ENCODE measurements around the gene TEX35.

Gene TEX35

DNA sequence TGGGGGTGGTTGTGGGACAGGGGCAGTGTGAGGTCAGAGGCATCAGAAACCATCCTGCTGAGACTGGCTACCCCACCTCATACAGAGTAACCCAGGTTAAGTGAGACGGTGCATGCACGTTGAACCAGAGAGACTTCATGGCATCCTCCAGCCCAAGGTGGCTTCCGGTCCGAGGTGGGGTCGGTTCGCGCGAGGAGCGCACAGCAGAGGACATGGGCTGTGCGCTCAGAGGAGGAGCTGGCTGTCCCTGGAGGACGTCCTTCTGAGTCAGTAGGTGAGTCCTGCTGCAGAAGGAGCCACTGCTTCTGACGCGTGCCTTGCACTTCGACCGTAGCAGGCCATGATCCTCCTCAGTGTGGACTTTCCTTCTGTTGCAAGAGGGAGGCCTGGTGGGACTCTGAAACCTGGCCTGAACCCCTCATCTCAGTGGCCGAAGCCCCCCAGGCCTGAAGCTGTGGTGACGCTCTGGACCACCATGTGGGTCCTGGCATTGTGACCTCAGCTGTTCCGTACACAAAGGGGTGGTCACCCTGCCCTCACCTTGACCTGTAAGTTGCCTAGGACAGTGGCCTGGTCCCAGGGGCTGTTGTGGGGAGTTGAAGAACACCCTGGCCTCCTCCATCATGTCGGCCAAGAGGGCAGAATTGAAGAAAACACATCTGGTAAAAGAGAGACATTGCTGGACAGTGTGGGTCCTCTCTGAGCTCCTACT is at the start of gene TEX35:
TSS of gene TEX35 (plus strand) at position 544 of the 712 bp plus-strand sequence. CDS start at position 624, 80 bp downstream.
- DNase-seq (ENCODE audit: low read depth in 4 of 4, low spot score in 1 of 4), result no peak

DNA sequence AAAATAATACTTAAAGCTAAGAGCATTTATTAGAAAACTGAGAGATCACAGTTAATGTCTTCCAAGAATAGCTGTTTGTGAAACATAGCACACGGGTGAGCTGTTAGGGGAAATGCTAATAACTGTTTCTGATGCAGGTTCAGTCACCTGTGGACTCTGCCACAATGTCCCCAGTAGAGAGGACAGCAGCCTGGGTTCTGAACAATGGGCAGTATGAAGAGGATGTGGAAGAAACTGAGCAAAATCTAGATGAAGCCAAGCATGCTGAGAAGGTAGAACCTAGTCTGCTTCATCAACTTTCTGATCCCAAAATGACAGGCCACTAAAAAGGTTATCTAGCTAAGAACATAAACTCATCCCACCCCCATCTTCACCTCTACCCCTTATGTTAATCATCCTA is 48.8 kb upstream of the TEX35 start:
- DNase-seq (ENCODE audit: low read depth in 4 of 4, low spot score in 1 of 4), result no peak

DNA sequence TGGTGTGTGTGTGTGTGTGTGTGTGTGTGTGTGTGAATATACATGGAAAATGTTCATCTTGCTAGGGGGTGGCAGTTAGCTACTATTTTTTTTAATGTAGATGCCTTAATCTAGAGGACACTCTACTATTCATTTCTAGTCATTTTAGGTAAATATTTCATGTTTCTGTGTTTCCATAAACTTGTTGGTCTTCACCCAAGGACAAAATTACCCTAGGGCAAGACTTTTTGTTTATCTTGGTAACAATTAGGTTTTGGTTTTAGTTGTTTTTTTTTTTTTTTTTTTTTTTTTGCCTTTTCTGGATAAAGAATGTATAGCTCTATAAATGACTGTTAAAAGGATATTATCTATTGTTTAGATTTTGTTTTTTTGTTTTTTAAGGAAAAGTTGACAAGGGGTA is 48.3 kb upstream of the TEX35 start:
- no peak for DNase-seq (ENCODE audit: low read depth in 4 of 4, low spot score in 1 of 4)

DNA sequence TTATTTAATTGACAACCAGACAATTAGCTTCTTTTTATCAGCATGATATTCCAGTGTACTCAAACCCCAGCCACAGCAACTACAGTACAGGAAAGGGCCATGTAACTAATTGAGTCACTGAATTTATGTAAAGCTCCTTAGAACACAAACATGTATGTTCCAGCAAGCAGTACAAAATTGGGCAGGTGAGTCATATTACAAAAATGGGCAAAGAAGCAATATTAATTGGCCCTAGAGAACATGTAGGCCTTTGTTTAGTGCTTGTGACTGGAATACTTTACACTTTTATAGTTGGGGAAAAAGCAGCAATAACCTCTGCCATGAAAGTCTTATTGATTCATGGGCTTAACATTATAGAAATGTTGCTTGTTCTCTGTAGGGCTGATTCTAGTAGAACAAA is 47.9 kb upstream of the TEX35 start:
- DNase-seq (ENCODE audit: low read depth in 4 of 4, low spot score in 1 of 4), result no peak

DNA sequence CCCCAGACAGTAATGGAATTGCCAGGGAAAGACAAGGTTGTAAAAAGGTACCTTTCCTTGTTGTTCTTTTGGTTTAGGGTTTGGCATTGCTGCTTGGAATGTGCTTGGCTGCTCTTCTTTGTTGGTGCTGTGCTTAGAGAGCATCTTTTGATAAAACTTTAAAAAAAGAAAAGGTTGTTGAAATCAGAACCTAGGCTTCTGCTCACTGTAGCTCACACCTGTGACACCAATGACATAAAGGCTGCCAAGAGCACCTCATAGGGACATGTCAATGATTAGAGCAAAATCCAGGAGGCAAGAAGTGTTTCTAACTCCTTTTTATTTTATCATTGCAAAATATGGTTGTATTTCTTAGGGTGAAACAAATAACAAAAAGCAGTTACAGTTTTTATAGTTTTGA is 45.1 kb upstream of the TEX35 start:
- no peak for DNase-seq (ENCODE audit: low read depth in 4 of 4, low spot score in 1 of 4)

DNA sequence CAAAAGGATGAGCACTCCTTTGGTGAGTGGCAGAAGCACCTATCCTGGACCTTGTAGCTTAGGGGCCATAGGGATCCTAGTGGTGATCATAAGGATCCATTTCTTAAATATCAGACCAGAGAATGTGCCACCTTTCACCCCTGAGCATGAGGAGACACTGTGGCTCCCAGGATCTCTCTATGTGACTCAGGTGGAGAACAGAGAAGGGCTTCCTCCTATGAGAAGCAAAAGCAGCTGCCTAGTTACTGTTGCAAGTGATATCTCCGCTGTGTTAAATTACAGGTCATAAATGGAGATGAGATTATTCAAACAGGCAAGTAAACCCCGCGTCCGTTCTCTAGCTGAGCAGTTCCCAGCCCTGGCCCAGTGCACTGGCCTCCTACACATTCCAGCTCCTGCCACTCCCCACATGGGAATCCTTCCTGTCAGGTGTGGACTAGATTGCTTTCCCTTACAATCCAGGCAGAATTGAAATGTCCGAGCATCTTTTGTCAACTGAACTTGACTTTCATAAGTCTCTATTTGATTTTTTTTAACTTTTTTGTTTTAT is 42.4 kb upstream of the TEX35 start:
- DNase-seq (ENCODE audit: low read depth in 4 of 4, low spot score in 1 of 4), result no peak

DNA sequence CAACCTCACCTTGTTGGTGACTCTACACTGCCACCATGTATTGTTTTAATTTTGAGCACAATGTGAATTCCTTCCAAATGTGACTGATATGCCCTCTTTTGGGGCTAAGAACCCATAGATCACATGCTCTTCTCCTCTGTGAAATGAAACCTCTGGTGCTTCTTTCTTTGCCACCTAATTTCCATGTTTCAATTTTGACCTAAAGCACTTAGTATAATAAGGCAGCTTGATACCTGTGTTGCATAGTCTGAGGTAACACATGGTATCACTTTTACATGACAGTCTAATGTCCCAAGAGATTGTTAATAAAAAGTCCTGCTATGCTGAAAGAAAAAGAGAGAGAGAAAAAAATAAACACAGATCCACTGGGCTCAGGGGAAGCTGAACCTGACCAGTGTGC is 40.4 kb upstream of the TEX35 start:
- no peak for DNase-seq (ENCODE audit: low read depth in 4 of 4, low spot score in 1 of 4)

DNA sequence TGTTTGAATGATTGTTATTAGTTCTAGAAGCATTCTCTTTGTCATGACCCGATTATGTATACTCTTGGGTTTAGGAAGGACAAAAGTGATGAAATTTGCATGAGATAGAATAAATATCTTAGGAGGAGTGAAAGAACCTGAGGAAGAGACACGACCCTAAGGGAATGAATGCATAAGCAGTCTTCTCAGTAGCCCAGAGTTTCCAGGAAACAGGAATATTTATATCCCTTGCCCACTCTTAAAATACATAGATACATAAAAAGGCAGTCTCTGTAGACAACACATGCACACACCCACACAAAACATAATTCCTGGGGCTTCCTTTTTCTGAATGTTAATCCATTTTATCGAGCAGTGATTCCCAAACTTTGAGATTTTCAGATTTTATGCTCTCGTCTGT is 35.5 kb upstream of the TEX35 start:
- DNase-seq (ENCODE audit: low read depth in 4 of 4, low spot score in 1 of 4), result no peak

DNA sequence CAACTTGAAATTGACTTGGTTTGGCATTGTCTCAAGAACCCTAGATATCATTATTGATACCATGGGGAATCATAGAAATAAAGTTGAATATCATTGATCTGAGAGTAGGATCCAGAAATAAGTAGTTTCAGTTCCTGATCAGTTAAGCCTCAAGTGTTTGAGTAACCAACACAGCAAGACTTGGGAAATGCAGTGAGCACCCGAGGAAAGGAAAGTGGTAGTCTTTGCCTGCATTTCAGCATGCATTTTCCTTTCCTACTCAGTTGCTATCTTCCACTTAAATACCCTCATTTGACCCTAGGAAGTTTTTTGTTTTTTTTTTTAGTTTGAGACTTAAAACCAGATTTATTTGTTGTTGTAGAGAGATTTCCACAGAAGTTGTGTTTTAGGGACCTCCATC is 35.1 kb upstream of the TEX35 start:
- DNase-seq (ENCODE audit: low read depth in 4 of 4, low spot score in 1 of 4), result no peak

DNA sequence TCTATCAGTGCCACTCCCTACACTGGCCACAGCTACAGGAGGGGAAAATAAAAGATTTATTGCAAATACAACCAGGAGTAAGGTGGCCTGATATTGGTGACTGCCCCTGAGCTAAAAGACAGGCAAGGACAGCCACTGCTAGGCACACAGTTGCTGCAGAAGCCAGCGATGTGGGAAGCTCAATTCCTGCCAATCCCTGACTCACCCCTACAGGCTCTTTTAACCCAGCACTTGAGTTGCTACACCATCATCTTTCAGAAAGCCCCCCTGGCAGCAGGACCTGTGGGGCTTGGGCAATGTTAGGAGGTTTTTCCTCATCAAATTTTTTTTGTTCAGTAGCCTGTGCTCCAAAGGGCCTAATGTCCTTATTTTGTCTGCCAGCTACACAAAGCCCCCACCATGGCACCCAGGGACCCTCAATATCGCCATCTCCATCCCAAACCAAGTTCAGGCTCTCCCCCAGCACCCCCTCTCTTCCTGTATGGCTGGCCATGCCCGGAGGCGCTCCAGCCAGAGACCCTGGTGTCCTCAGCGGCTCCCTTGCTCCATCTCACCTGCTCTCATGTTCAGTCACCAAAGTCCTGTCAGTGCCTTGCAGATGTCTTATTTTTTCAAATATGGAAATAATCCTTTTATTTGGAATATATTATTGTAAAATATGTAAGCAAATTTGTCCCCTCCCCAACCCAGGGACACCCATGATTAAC is 29.5 kb upstream of the TEX35 start:
- DNase-seq (ENCODE audit: low read depth in 4 of 4, low spot score in 1 of 4), result no peak

DNA sequence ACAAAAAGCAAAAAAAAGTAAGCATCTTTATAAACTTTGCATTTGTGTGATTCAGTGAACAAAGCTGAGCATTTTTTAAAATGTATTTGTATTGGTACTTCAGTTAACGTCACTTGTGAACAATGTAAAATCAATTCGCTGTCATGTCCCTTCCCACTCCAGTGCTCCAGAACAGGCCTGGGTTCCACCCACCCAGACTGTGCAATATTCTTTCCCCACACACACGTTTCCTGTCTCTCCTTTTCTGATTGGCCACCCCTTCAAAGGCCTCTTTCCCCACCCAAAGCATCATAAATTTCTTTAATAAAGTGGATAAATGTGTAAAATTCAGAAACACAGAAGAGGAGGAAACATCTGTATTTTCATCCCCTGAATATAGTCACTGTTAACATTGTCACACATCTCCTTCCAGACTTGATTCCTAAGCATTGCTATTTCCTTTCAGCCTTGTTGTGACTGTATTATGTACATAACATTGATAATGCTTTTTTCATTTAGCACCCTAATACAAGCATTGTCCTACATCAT is 28.1 kb upstream of the TEX35 start:
- DNase-seq (ENCODE audit: low read depth in 4 of 4, low spot score in 1 of 4), result no peak

DNA sequence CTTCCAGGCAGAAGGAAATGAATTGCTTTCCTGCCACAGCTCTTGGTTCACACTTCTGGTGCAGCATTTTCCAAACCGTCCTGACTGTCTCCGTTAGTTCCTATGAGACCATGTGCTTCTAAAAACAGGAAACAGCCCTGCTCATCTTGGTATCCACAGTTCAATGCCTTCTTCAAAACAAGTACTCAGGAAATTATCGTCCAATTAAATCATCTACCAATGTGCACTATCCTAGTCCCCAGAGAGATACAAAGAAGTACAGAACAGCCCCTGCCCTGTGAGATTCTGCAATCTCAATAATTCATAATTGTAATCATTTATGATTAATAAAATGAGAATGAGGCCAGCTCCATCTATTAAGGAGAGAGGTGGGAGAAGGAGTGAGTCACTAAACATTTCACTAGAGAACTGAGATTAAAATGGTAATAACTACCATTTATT is 27.3 kb upstream of the TEX35 start:
- DNase-seq (ENCODE audit: low read depth in 4 of 4, low spot score in 1 of 4), result no peak

DNA sequence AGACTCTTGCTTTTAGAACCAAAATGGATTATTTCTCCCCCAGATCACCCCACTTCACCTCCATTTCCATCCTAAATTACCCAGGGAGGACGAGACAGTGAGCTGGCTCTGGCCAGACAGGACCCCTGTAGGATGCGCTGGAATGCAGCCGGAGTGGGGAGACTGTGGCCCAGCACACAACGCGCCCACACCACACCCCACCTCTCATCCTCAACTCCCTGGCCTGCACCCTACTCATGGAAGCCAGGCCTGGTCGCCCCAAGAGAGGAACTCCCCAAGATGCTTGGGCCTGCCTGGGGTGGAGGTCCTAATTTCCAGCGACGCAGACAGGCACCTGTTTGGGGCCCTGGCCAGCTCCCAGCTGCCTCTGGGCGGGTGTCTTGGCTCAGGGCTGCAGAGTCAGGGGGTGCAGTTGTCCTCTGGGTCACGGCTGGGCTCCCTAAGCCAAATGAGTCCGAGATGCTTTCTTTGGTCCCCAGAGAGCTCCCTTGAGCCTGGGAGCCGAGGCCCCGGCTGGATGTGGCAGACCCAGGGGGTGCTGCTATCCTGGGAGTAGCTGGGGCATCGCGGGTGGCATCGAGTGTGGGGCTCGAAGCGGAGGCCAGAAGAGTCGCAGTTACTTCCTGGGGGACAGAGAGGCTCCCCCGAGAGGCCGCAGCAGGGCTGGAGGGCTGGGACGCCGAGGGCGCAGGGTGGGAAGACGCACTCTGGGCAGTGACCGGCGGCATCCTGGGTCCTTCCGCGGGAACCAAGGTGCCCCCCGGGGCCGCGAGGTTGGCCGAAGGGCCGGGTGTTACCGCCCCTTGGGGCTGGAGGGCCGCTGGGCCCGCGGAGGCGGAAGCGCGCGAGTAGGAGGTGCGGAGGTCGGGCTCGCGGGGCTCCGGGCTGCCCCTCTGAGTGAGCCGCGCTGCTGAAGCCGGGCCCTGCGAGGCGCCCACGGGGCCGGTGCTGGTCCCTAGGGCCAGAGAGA is 26.5 kb upstream of the TEX35 start:
- DNase-seq (ENCODE audit: low read depth in 4 of 4, low spot score in 1 of 4), result no peak

DNA sequence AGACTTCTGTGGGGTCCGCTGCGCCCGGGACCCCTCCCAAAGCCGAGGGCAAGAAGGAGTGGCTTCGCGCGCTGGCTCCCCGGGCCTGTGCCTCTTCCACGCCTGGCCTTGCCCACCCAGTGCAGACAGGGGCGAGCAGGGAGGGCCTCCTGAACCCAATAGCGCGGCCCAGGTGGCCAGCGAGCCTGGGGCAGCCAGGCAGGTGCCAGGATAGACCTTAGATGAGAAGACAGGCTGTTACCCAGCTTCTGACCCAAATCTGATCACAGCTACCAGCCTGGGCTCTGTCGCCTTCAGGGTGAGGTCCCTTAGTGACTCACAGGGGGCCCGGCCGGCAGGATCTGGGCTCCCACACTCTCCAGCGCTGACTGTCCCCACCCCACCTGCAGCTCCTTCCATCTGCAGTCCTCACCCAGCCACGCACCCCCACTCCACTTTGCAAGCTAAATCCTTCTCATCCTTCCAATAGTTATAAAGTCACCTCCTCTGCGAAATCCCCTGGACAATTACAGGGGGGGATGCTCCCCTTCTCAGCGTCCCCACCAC is 25.8 kb upstream of the TEX35 start:
- DNase-seq (ENCODE audit: low read depth in 4 of 4, low spot score in 1 of 4), result no peak

DNA sequence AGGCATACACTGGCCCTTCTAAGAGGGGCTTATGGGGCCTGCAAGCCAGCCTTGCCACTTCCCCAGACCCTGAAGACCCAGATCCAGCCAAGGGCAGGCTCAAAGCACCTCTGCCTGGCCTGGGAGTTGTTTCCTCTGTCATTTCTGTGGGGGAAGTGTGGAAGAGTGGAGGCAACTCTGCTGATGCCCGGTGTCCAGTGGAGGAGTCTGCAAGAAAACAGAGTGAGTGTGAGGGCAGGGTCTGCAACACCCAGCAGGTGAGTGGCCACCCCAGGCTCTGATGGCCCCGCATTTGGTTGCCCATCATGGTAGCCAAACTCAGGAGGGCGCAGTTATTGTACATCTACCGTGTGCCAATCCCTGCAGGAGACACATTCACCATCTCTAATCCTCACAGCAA is 24.5 kb upstream of the TEX35 start:
- DNase-seq (ENCODE audit: low read depth in 4 of 4, low spot score in 1 of 4), result no peak

DNA sequence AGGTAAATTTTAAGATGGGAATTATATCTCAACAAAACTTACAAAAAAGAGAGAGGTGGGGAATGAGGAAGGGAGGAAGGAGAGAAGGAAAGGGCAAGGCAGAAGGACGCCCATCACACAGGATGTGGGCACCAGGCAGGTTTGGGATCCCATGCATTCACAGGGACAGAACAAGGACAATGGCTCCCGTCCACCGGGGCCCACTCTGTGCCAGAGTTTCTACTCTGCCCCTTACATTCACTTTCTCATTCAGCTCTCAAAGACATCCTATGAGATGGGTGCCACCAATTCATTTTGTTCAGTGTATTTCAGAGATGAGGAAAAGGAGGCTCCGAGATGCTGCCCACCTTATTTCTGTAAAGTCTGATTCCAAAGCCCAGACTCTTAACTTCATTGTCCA is 23.5 kb upstream of the TEX35 start:
- DNase-seq (ENCODE audit: low read depth in 4 of 4, low spot score in 1 of 4), result no peak

DNA sequence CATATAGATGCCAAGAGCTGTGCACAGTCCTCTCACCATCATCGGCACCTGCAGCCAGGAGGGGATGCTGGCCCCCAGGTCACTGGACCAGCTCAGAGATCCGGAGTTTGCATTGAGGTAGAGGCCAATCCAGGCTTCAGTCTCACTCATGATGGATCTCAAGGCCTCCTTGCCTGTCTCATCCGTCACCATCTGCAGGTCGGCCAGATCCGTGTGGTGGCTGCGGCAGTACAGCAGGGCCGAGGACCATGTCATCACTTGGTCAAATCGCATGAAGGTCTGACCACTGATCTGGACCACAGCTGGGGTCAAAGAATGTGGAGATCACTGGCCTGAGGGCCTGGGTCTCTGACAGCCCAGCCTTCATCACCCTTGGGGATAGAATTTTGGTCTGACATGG is 22.8 kb upstream of the TEX35 start:
- no peak for DNase-seq (ENCODE audit: low read depth in 4 of 4, low spot score in 1 of 4)

DNA sequence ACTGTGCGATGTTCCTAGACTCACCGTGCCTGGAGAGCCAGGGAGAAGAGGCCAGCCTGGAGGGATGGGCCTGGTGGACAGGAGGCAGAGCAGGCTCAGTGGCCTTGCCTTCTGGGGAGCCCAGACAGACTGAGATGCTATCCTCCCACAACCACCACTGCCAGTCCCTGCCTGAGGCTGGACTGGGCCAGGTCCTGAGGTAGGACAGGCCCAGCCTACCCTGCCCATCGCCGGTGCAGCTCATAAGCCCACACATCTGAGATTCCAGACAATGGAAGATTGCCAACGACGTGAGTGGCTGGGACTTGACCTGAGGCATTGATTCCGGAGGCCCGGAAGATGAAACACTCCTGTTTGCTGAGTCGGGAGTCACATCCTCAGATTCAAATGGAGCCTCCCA is 21.9 kb upstream of the TEX35 start:
- no peak for DNase-seq (ENCODE audit: low read depth in 4 of 4, low spot score in 1 of 4)

DNA sequence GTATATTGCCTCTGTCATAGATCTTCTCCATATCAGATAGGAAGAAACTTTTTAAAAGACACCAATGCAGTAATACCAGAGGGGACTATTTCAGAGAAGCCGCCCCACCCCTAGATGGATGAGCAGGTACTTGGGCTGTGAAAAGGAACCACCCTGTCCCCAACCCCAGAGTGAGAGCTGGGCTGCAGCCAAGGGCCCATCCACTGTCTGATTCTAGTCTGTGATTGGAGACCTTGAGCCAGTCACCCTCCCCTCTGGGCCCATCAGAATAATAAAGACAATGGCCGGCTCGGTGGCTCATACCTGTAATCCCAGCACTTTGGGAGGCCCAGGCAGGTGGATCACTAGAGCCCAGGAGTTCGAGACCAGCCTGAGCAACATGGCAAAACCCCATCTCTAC is 21.2 kb upstream of the TEX35 start:
- no peak for DNase-seq (ENCODE audit: low read depth in 4 of 4, low spot score in 1 of 4)

DNA sequence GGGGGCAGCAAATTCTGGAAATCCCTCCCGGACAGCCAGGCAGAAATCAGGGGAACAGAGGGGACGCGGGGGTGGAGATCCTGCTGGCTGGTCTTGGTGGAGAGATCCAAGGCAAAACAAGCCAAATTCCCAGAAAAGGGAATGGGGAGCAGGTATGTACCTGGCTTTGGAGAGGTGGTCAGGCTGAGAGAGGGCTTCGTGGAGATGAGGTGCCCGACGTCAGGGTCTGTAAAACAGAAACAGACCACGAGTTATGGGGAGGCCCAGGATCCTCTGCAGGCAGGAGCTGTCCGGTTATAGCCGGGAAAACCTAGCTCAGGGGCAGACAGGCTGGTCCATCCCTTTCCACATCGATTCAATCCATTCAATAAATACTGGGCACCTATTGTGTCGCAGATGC is 20.6 kb upstream of the TEX35 start:
- DNase-seq (ENCODE audit: low read depth in 4 of 4, low spot score in 1 of 4), result no peak

DNA sequence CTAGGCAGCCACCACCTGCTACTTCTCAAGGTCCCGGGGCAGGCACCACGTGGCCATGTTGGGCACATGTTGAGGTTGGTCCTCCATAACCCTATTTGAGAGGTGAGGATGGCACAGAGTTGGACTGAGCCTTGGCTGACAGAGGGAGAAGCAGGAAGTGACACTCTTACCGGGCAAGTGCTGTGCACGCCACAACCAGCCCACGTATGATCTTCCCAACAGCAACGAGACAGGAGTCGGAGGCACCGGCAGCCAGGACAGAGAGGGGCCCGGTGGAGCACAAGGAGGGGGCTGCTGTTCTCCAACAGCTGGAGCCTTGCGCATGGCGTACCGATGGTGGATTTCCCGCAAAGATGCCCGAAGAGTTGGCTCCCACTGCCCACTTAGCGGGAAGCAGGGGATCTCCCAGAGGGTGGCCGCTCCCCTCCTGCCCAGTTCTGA is 19.6 kb upstream of the TEX35 start:
- DNase-seq (ENCODE audit: low read depth in 4 of 4, low spot score in 1 of 4), result no peak
